HepG2 (cell line): ENCODE measurements around the gene SI. TPM values are rescaled to one million over a fixed set of nuclear protein-coding genes. Genes with fewer than 3 reads are reported as not detected.

ENCODE experiments used
- ATAC-seq: fragments of 200-7000 bp; cut with Tn5 transposase; 3 replicates; pipeline ENCODE4 v1.9.1; 2020; ENCODE audit warnings: mild to moderate bottlenecking, moderate library complexity
- BruUV-seq: library from RNA; stranded (reverse); fragments of 400-500 nt; replicated peaks from 2 replicates; lab custom pipeline; 2021; lab: Mats Ljungman, UMichigan
- CTCF ChIA-PET: fragments of 300-600 bp; formaldehyde crosslinking; extraction: SDS; loops from one replicate; lab custom pipeline; 2021; ENCODE audit warnings: low total read pairs, inconsistent platforms, low intra/inter-chr PET ratio; lab: Yijun Ruan, JAX
- POLR2A ChIA-PET: fragments of 350-600 bp; sonication (Branson Sonifier 250); formaldehyde crosslinking; loops from one replicate; lab custom pipeline; 2020; ENCODE audit warnings: antibody characterized with exemption, inconsistent platforms; lab: Yijun Ruan, JAX
- DNase-seq: peaks from one replicate; pipeline ENCODE4 v3.0.0-alpha.2; 2015; ENCODE audit warnings: low spot score
- FAIRE-seq: peaks from 3 replicates; lab custom pipeline; 2011; peaks lifted over from hg19 to GRCh38; lab: Jason Lieb, UNC
- H2AFZ ChIP-seq: one replicate; pipeline ENCODE4 v1.6.1; 2011; ENCODE audit warnings: low read length, inconsistent platforms
- H3K27ac ChIP-seq: fragments of 300-600 bp; 3 replicates; pipeline ENCODE4 v1.8.0; 2011; ENCODE audit warnings: mixed run types, mild to moderate bottlenecking, mixed read lengths, low read length, inconsistent platforms; ENCODE audit not compliant: insufficient read depth; ENCODE audit errors: extremely low read length
- H3K27me3 ChIP-seq, 2 experiments: fragments of 200-600 bp in 1 of 2; 2 replicates in 1 of 2; 3 replicates in 1 of 2; pipeline versions ENCODE4 v1.6.0 to v1.8.0; 2011; ENCODE audit warnings: low read length in 2 of 2, mild to moderate bottlenecking in 2 of 2, moderate library complexity in 2 of 2, inconsistent platforms in 1 of 2; ENCODE audit not compliant: insufficient read depth in 2 of 2, control insufficient read depth in 1 of 2
- H3K36me3 ChIP-seq, 2 experiments: fragments of 200-600 bp in 1 of 2; replicated peaks in 1 of 2; 2 replicates in 1 of 2; 3 replicates in 1 of 2; pipeline versions ENCODE4 v1.5.1 to v1.8.0; 2011; ENCODE audit warnings: low read length in 2 of 2, inconsistent platforms in 1 of 2; ENCODE audit not compliant: insufficient read depth in 2 of 2, control insufficient read depth in 1 of 2
- H3K4me1 ChIP-seq: 2 replicates; pipeline ENCODE4 v1.5.1; 2012; ENCODE audit warnings: low read length, inconsistent platforms; ENCODE audit not compliant: insufficient read depth
- H3K4me2 ChIP-seq: 2 replicates; pipeline ENCODE4 v1.6.0; 2011; ENCODE audit warnings: low read depth, low read length, inconsistent platforms
- H3K4me3 ChIP-seq, 3 experiments: fragments of 200-600 bp in 1 of 3; sonication (generic), shearing (Covaris generic) in 1 of 3; replicated peaks in 1 of 3; 2 replicates each; pipeline ENCODE4 v1.5.1; 2011 to 2016; ENCODE audit warnings: low read length in 3 of 3, inconsistent platforms in 2 of 3, low read depth in 2 of 3, mild to moderate bottlenecking in 2 of 3, control low read depth in 1 of 3, mixed read lengths in 1 of 3; ENCODE audit not compliant: insufficient read depth in 1 of 3
- H3K79me2 ChIP-seq: one replicate; pipeline ENCODE4 v1.6.1; 2011; ENCODE audit warnings: low read length, inconsistent platforms; ENCODE audit not compliant: insufficient read depth
- H3K9ac ChIP-seq: 2 replicates; pipeline ENCODE4 v1.6.0; 2011; ENCODE audit warnings: mild to moderate bottlenecking, low read depth, low read length, inconsistent platforms; ENCODE audit not compliant: insufficient read depth
- H3K9me3 ChIP-seq: 2 replicates; pipeline ENCODE4 v1.5.1; 2012; ENCODE audit warnings: mild to moderate bottlenecking, low read length
- H4K20me1 ChIP-seq: 2 replicates; pipeline ENCODE4 v1.6.0; 2011; ENCODE audit warnings: inconsistent platforms, mild to moderate bottlenecking, low read length, moderate library complexity; ENCODE audit not compliant: insufficient read depth
- PHB2 ChIP-seq: fragments of 450-650 bp; IDR thresholded peaks from 2 replicates; pipeline ENCODE4 v1.6.1; 2018; ENCODE audit not compliant: partially characterized antibody
- TRIM24 ChIP-seq: sonication (generic); formaldehyde crosslinking; IDR thresholded peaks from 2 replicates; pipeline ENCODE4 v1.8.0; 2022; ENCODE audit warnings: mild to moderate bottlenecking, missing genetic modification reagents
- ZBTB7A ChIP-seq: sonication (generic); formaldehyde crosslinking; IDR thresholded peaks from 2 replicates; pipeline ENCODE4 v1.8.0; 2022; ENCODE audit warnings: mild to moderate bottlenecking, missing genetic modification reagents
- ZNF230 ChIP-seq: sonication (generic); formaldehyde crosslinking; IDR thresholded peaks from 2 replicates; pipeline ENCODE4 v1.4.0; 2020; ENCODE audit warnings: mild to moderate bottlenecking, missing genetic modification reagents
- WGBS: methylation state at CpG from one replicate; pipeline ENCODE4 v1.1.6; 2017; ENCODE audit warnings: low lambda C conversion rate; 5-methylcytosine and 5-hydroxymethylcytosine counted together
- in situ Hi-C: cut with HindIII; loops from 2 replicates; pipeline ENCODE4 v1.10.0; 2017; ENCODE audit warnings: low pct_unique_long_range_greater_than_20kb; ENCODE audit not compliant: extremely low pct_ligation_motif_present
- intact Hi-C: fragments of 100-400 bp; cut with micrococcal nuclease; formaldehyde crosslinking; loops from one replicate; pipeline ENCODE4 v1.10.0; 2022; ENCODE audit not compliant: unreplicated experiment
- polyA plus RNA-seq, 8 experiments: library from polyadenylated mRNA; depleted of rRNA in 3 of 8; stranded (reverse) in 7 of 8; unstranded in 1 of 8; fragments of >200 nt; fragmentation: Illumina TruSeq in 4 of 8; extraction: Trizol in 4 of 8; gene quantifications; 2 replicates each; pipeline versions ENCODE4 v1.2.1 to v1.2.3, GENCODE V29; 2011 to 2016; ENCODE audit warnings: low read depth in 4 of 8, missing spikeins in 1 of 8, mixed read lengths in 1 of 8; ENCODE audit not compliant: insufficient read depth in 1 of 8
- total RNA-seq, 5 experiments: library from RNA; depleted of rRNA; stranded (reverse); fragments of >200 nt; fragmentation: Illumina TruSeq; extraction: Trizol; gene quantifications; 2 replicates each; pipeline ENCODE4 v1.2.3, GENCODE V29; 2016; ENCODE audit warnings: low read depth in 1 of 5
- TF ChIP-seq, protein P1 (sequence below): IDR thresholded peaks from 2 replicates; pipeline ENCODE4 v1.6.1; 2016; ENCODE audit warnings: low read depth, missing genetic modification reagents, missing compliant biosample characterization
- TF ChIP-seq, protein P2 (sequence below): sonication (generic); formaldehyde crosslinking; IDR thresholded peaks from 2 replicates; pipeline ENCODE4 v1.5.0; 2020; ENCODE audit warnings: mild to moderate bottlenecking, missing genetic modification reagents
- TF ChIP-seq, protein P3 (sequence below): sonication (generic); formaldehyde crosslinking; IDR thresholded peaks from 2 replicates; pipeline ENCODE4 v1.4.0; 2020; ENCODE audit warnings: missing genetic modification reagents

SI gene
- total and polyA plus RNA-seq, 2 of the 13 experiments (the other 11 are each of a cell fraction or from before 2014, with no cell fraction given) = not detected

DNA sequence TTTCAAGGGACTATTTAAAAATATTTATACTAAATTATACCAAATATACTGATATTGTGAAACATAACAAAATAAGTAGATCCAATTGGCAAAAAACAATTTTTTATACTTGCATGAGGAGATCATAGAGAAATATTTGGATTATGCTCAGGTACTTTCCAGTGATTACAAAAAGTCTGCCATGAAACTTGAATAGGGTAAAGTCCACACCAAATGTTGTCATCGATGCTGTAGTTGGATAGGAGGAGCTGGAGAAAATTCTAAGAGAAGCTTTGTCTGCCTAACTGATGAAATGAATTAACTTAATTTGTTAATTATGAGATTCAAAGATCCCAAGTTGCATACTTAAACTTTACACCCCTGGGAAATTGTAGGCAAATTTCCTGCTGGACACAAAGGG lies 93.3 kb downstream of the SI start (continued):
- TF ChIP-seq, protein P1, sequence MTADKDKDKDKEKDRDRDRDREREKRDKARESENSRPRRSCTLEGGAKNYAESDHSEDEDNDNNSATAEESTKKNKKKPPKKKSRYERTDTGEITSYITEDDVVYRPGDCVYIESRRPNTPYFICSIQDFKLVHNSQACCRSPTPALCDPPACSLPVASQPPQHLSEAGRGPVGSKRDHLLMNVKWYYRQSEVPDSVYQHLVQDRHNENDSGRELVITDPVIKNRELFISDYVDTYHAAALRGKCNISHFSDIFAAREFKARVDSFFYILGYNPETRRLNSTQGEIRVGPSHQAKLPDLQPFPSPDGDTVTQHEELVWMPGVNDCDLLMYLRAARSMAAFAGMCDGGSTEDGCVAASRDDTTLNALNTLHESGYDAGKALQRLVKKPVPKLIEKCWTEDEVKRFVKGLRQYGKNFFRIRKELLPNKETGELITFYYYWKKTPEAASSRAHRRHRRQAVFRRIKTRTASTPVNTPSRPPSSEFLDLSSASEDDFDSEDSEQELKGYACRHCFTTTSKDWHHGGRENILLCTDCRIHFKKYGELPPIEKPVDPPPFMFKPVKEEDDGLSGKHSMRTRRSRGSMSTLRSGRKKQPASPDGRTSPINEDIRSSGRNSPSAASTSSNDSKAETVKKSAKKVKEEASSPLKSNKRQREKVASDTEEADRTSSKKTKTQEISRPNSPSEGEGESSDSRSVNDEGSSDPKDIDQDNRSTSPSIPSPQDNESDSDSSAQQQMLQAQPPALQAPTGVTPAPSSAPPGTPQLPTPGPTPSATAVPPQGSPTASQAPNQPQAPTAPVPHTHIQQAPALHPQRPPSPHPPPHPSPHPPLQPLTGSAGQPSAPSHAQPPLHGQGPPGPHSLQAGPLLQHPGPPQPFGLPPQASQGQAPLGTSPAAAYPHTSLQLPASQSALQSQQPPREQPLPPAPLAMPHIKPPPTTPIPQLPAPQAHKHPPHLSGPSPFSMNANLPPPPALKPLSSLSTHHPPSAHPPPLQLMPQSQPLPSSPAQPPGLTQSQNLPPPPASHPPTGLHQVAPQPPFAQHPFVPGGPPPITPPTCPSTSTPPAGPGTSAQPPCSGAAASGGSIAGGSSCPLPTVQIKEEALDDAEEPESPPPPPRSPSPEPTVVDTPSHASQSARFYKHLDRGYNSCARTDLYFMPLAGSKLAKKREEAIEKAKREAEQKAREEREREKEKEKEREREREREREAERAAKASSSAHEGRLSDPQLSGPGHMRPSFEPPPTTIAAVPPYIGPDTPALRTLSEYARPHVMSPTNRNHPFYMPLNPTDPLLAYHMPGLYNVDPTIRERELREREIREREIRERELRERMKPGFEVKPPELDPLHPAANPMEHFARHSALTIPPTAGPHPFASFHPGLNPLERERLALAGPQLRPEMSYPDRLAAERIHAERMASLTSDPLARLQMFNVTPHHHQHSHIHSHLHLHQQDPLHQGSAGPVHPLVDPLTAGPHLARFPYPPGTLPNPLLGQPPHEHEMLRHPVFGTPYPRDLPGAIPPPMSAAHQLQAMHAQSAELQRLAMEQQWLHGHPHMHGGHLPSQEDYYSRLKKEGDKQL = no peak
- TF ChIP-seq PHB2 = no peak

DNA sequence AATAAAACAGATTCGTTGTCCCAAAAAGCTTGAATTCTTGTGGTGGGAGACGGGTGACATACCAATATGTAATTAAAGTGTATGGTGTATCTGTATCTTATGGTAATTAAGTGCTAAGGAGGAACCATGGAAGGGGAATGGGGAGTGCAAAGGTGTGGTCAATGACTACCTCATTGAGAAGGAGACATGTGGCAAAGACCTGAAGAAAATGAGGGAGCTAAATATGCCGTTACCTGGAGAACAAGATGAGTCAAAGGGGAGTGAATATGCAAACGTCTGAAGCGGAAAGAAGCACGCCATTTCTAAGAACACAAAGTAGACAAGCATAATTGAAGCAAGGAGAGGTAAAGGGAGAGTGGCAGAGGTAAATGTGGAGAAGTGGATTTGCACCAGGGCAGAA lies 115.7 kb downstream of the SI start:
- intact Hi-C loops (no loop called here), in situ Hi-C loops (no loop called here)
- no peak overlapping the region for H3K27ac ChIP-seq
- POLR2A ChIA-PET = no interaction called here
- DNase-seq = no peak
- no peaks in the 10 kb centered on the region for H3K79me2 ChIP-seq
- no peaks in the 10 kb centered on the region for H3K27me3 ChIP-seq
- no peak overlapping the region for H3K4me3 ChIP-seq
- BruUV-seq = no TSS peak
- H3K36me3 ChIP-seq = no peaks in the 10 kb centered on the region
- no peaks in the 10 kb centered on the region for H4K20me1 ChIP-seq
- ATAC-seq = no peak
- no peak overlapping the region for H3K9ac ChIP-seq
- H2AFZ ChIP-seq = no peak overlapping the region
- CTCF ChIA-PET = no interaction called here
- H3K4me1 ChIP-seq = no peaks in the 10 kb centered on the region
- FAIRE-seq = no peak
- under 1% methylated on average over 6 of the region's 6 CpGs for WGBS
- no peaks in the 10 kb centered on the region for H3K9me3 ChIP-seq
- no peak overlapping the region for H3K4me2 ChIP-seq
- TF ChIP-seq ZBTB7A (CRISPR knock-in tag) = no peak
- TF ChIP-seq, protein P1 = no peak
- TF ChIP-seq, protein P2, sequence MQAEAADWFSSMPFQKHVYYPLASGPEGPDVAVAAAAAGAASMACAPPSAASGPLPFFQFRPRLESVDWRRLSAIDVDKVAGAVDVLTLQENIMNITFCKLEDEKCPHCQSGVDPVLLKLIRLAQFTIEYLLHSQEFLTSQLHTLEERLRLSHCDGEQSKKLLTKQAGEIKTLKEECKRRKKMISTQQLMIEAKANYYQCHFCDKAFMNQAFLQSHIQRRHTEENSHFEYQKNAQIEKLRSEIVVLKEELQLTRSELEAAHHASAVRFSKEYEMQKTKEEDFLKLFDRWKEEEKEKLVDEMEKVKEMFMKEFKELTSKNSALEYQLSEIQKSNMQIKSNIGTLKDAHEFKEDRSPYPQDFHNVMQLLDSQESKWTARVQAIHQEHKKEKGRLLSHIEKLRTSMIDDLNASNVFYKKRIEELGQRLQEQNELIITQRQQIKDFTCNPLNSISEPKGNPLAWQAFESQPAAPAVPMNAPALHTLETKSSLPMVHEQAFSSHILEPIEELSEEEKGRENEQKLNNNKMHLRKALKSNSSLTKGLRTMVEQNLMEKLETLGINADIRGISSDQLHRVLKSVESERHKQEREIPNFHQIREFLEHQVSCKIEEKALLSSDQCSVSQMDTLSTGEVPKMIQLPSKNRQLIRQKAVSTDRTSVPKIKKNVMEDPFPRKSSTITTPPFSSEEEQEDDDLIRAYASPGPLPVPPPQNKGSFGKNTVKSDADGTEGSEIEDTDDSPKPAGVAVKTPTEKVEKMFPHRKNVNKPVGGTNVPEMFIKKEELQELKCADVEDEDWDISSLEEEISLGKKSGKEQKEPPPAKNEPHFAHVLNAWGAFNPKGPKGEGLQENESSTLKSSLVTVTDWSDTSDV (CRISPR knock-in tag) = no peak
- no peak for TF ChIP-seq TRIM24 (CRISPR knock-in tag)
- TF ChIP-seq, protein P3, sequence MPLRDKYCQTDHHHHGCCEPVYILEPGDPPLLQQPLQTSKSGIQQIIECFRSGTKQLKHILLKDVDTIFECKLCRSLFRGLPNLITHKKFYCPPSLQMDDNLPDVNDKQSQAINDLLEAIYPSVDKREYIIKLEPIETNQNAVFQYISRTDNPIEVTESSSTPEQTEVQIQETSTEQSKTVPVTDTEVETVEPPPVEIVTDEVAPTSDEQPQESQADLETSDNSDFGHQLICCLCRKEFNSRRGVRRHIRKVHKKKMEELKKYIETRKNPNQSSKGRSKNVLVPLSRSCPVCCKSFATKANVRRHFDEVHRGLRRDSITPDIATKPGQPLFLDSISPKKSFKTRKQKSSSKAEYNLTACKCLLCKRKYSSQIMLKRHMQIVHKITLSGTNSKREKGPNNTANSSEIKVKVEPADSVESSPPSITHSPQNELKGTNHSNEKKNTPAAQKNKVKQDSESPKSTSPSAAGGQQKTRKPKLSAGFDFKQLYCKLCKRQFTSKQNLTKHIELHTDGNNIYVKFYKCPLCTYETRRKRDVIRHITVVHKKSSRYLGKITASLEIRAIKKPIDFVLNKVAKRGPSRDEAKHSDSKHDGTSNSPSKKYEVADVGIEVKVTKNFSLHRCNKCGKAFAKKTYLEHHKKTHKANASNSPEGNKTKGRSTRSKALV = no peak
- TF ChIP-seq ZNF230 (CRISPR knock-in tag) = no peak
